PC-3 (cell line): ENCODE results near the gene OR2A12. TPM values are rescaled to one million over a fixed set of nuclear protein-coding genes. Genes with fewer than 3 reads are reported as not detected.

ENCODE experiments used
- ATAC-seq: fragments of 200-7000 bp; cut with Tn5 transposase; 2 replicates; pipeline ENCODE4 v1.9.1; 2020; ENCODE audit warnings: mild to moderate bottlenecking, moderate library complexity
- BruUV-seq: library from RNA; stranded (reverse); fragments of 400-500 nt; replicated peaks from 2 replicates; lab custom pipeline; 2021; lab: Mats Ljungman, UMichigan
- CTCF ChIA-PET: fragments of 300-600 bp; sonication (Branson Sonifier 250); formaldehyde crosslinking; loops from one replicate; lab custom pipeline; 2022; ENCODE audit warnings: antibody characterized with exemption; lab: Charles Lee
- POLR2A ChIA-PET: fragments of 300-600 bp; sonication (Branson Sonifier 250); formaldehyde crosslinking; loops from one replicate; lab custom pipeline; 2022; ENCODE audit warnings: antibody characterized with exemption; ENCODE audit not compliant: unreplicated experiment; lab: Charles Lee
- DNase-seq: peaks from one replicate; pipeline ENCODE4 v3.0.0-alpha.2; 2015
- H2AFZ ChIP-seq: fragments of 300-600 bp; sonication (generic); 2 replicates; pipeline ENCODE4 v1.6.0; 2016; ENCODE audit warnings: antibody characterized with exemption, low read length
- H3F3A ChIP-seq: fragments of 300-600 bp; sonication (generic); one replicate; pipeline ENCODE4 v1.6.0; 2017; ENCODE audit warnings: antibody characterized with exemption, low read length, control low read depth, mild to moderate bottlenecking; ENCODE audit not compliant: unreplicated experiment
- H3K27ac ChIP-seq: fragments of 300-600 bp; sonication (generic); 2 replicates; pipeline ENCODE4 v1.5.1; 2016; ENCODE audit warnings: mild to moderate bottlenecking, low read length
- H3K27me3 ChIP-seq: fragments of 300-600 bp; sonication (generic); 2 replicates; pipeline ENCODE4 v1.6.1; 2016; ENCODE audit warnings: low read length, mixed read lengths
- H3K36me3 ChIP-seq: fragments of 300-600 bp; sonication (generic); 2 replicates; pipeline ENCODE4 v1.6.1; 2016; ENCODE audit warnings: low read depth, mixed run types, low read length, mixed read lengths
- H3K4me1 ChIP-seq: fragments of 300-600 bp; sonication (generic); 2 replicates; pipeline ENCODE4 v1.5.1; 2016; ENCODE audit warnings: low read length; ENCODE audit not compliant: insufficient read depth
- H3K4me2 ChIP-seq: fragments of 300-600 bp; sonication (generic); 2 replicates; pipeline ENCODE4 v1.6.0; 2016; ENCODE audit warnings: low read length
- H3K4me3 ChIP-seq: fragments of 300-600 bp; sonication (generic); 2 replicates; pipeline ENCODE4 v1.5.1; 2016; ENCODE audit warnings: mild to moderate bottlenecking, low read length, mixed read lengths
- H3K79me2 ChIP-seq: fragments of 300-600 bp; sonication (generic); 2 replicates; pipeline ENCODE4 v1.6.1; 2017; ENCODE audit warnings: low read length, mixed read lengths
- H3K9ac ChIP-seq: fragments of 300-600 bp; sonication (generic); 2 replicates; pipeline ENCODE4 v1.6.0; 2016; ENCODE audit warnings: mild to moderate bottlenecking, low read length
- H3K9me2 ChIP-seq: fragments of 300-600 bp; sonication (generic); replicated peaks from 2 replicates; pipeline ENCODE4 v1.6.1; 2016; ENCODE audit warnings: mixed run types, low read length, mixed read lengths
- H3K9me3 ChIP-seq: fragments of 300-600 bp; sonication (generic); 2 replicates; pipeline ENCODE4 v1.6.1; 2016; ENCODE audit warnings: low read length, mixed read lengths
- H4K20me1 ChIP-seq: fragments of 300-600 bp; sonication (generic); 2 replicates; pipeline ENCODE4 v1.6.1; 2016; ENCODE audit warnings: low read length, mixed read lengths
- CTCF ChIP-seq: fragments of 300-600 bp; sonication (generic); conservative IDR thresholded peaks from 2 replicates; pipeline ENCODE4 v1.5.1; 2017; ENCODE audit warnings: antibody characterized with exemption, low read depth, mild to moderate bottlenecking, low read length
- EZH2 ChIP-seq: fragments of 300-600 bp; sonication (generic); IDR thresholded peaks from one replicate; pipeline ENCODE4 v1.6.1; 2017; ENCODE audit warnings: antibody characterized with exemption, mild to moderate bottlenecking, low read length; ENCODE audit not compliant: unreplicated experiment
- EZH2phosphoT487 ChIP-seq: fragments of 300-600 bp; sonication (generic); IDR thresholded peaks from 2 replicates; pipeline ENCODE4 v1.6.1; 2018; ENCODE audit warnings: mild to moderate bottlenecking, antibody characterized with exemption, low read length, borderline replicate concordance
- intact Hi-C: fragments of 100-400 bp; cut with micrococcal nuclease; formaldehyde crosslinking; loops from 2 replicates; pipeline ENCODE4 v1.9.0; 2023
- total RNA-seq: library from RNA; depleted of rRNA; stranded (reverse); fragments of >200 nt; gene quantifications from 2 replicates; pipeline ENCODE4 v1.2.3, GENCODE V29; 2014

The OR2A12 gene
- total RNA-seq, 1 experiment from 2014 or later, result not detected

- Histone ChIP-seq H3K9me3 (no peaks in the 10 kb centered on the region), H4K20me1 (no peaks in the 10 kb centered on the region), H3K9ac (no peak overlapping the region), H3K27ac (no peak overlapping the region), H3K27me3 (peaks cover 5% of the 10 kb centered on the region; the same call in 1 of the 2 replicates), H2AFZ (no peak overlapping the region), H3F3A (no peaks in the 10 kb centered on the region), H3K4me1 (no peaks in the 10 kb centered on the region), H3K4me2 (no peak overlapping the region), H3K79me2 (no peaks in the 10 kb centered on the region), H3K9me2 (no peaks in the 10 kb centered on the region), H3K4me3 (no peak overlapping the region), H3K36me3 (no peaks in the 10 kb centered on the region)
- DNase-seq, result no peak
- POLR2A ChIA-PET, result no interaction called here
- no TSS peak for BruUV-seq
- CTCF ChIA-PET, result no interaction called here
- TF ChIP-seq CTCF (no peak), EZH2phosphoT487 (no peak), EZH2 (no peak)
- intact Hi-C loops, result no loop called here
- no peak for ATAC-seq
These were observed 48.0 kb downstream of the OR2A12 start for GRCh38 chr7:144134116-144134515.

DNA sequence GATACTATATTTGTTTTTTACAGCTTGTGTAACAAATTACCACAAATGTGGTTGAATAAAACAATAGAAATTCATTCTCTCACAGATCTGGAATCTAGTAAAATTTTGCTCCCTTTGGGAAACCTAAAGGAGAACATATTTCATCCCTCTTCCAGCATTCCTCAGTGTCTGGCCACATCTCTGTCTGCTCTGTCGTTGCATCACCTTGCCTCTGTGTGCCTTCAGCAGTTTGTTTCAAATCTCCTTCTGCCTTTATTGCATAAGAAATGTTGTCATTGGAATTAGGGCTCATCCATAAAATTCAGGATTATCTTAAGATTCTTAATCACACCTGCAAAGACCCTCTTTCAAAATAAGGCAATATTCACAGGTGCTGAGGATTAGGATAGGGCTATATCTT, 51.4 kb downstream of the OR2A12 start:
- H3F3A ChIP-seq, result no peaks in the 10 kb centered on the region
- no peak overlapping the region for H3K4me2 ChIP-seq
- no TSS peak for BruUV-seq
- no peaks in the 10 kb centered on the region for H3K4me1 ChIP-seq
- ChIA-PET CTCF (no interaction called here), POLR2A (no interaction called here)
- TF ChIP-seq CTCF, result no peak
- TF ChIP-seq EZH2, result no peak
- TF ChIP-seq EZH2phosphoT487, result no peak
- H3K36me3 ChIP-seq, result no peaks in the 10 kb centered on the region
- no peaks in the 10 kb centered on the region for H3K9me3 ChIP-seq
- H3K27ac ChIP-seq, result no peak overlapping the region
- intact Hi-C loops, result loop anchor here (5.0 kb wide), 1 partner anchor 300 kb away; no protein-coding TSS in a partner anchor
- ATAC-seq (no peak), DNase-seq (no peak)
- H4K20me1 ChIP-seq, result no peaks in the 10 kb centered on the region
- H3K27me3 ChIP-seq, result peaks cover 5% of the 10 kb centered on the region; the same call in 1 of the 2 replicates
- H3K9me2 ChIP-seq, result no peaks in the 10 kb centered on the region
- H3K9ac ChIP-seq, result no peak overlapping the region
- no peak overlapping the region for H3K4me3 ChIP-seq
- H3K79me2 ChIP-seq, result no peaks in the 10 kb centered on the region
- H2AFZ ChIP-seq, result no peak overlapping the region

DNA sequence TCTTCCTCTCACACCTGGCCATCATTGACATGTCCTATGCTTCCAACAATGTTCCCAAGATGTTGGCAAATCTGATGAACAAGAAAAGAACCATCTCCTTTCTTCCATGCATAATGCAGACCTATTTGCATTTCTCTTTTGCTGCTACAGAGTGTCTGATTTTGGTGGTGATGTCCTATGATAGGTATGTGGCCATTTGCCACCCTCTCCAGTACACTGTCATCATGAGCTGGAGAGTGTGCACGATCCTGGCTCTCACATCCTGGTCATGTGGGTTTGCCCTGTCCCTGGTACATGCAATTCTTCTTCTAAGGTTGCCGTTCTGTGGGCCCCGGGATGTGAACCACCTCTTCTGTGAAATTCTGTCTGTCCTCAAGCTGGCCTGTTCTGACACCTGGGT, 56.1 kb downstream of the OR2A12 start:
- POLR2A ChIA-PET, result no interaction called here
- no peak overlapping the region for H2AFZ ChIP-seq
- no peak overlapping the region for H3K27ac ChIP-seq
- intact Hi-C loops, result no loop called here
- H3K4me2 ChIP-seq, result no peak overlapping the region
- H3F3A ChIP-seq, result no peaks in the 10 kb centered on the region
- no peaks in the 10 kb centered on the region for H3K27me3 ChIP-seq
- no peak overlapping the region for H3K9ac ChIP-seq
- no peaks in the 10 kb centered on the region for H3K9me3 ChIP-seq
- BruUV-seq, result no TSS peak
- no peaks in the 10 kb centered on the region for H3K79me2 ChIP-seq
- no peaks in the 10 kb centered on the region for H3K9me2 ChIP-seq
- DNase-seq (no peak), ATAC-seq (no peak)
- H4K20me1 ChIP-seq, result no peaks in the 10 kb centered on the region
- CTCF ChIA-PET, result interaction anchor here (0.7 kb wide), 1 partner anchor 14 kb away, joined by 3 read pairs; no protein-coding TSS in a partner anchor
- no peak overlapping the region for H3K4me3 ChIP-seq
- no peaks in the 10 kb centered on the region for H3K4me1 ChIP-seq
- TF ChIP-seq EZH2 (no peak), CTCF (no peak), EZH2phosphoT487 (no peak)
- H3K36me3 ChIP-seq, result no peaks in the 10 kb centered on the region
